MM.1S (cell line): ENCODE data around the gene SPAG7.
A peak's percentile ranks its signal among the peaks of the same experiment; 100 is the strongest.

Experiments used
- DNase-seq: peaks from one replicate; pipeline ENCODE4 v3.0.0-alpha.2; 2015
- H2AFZ ChIP-seq: fragments of 300-600 bp; sonication (generic); 2 replicates; pipeline ENCODE4 v1.6.0; 2016; ENCODE audit warnings: antibody characterized with exemption, low read length
- H3F3A ChIP-seq: fragments of 300-600 bp; sonication (generic); 2 replicates; pipeline ENCODE4 v1.6.1; 2016; ENCODE audit warnings: mild to moderate bottlenecking, antibody characterized with exemption, low read length, moderate library complexity, mixed read lengths; ENCODE audit not compliant: insufficient read depth
- H3K27ac ChIP-seq: fragments of 300-600 bp; sonication (generic); 2 replicates; pipeline ENCODE4 v1.5.1; 2016; ENCODE audit warnings: mild to moderate bottlenecking, low read length
- H3K27me3 ChIP-seq: fragments of 300-600 bp; sonication (generic); replicated peaks from 2 replicates; pipeline ENCODE4 v1.6.0; 2016; ENCODE audit warnings: low read length; ENCODE audit not compliant: insufficient read depth
- H3K36me3 ChIP-seq: fragments of 300-600 bp; sonication (generic); replicated peaks from 2 replicates; pipeline ENCODE4 v1.6.1; 2016; ENCODE audit warnings: mild to moderate bottlenecking, low read length, mixed read lengths; ENCODE audit not compliant: insufficient read depth
- H3K4me1 ChIP-seq: fragments of 300-600 bp; sonication (generic); 2 replicates; pipeline ENCODE4 v1.6.1; 2016; ENCODE audit warnings: low read length, mixed read lengths
- H3K4me2 ChIP-seq: fragments of 300-600 bp; sonication (generic); 2 replicates; pipeline ENCODE4 v1.6.0; 2016; ENCODE audit warnings: low read depth, low read length
- H3K4me3 ChIP-seq: fragments of 300-600 bp; sonication (generic); 2 replicates; pipeline ENCODE4 v1.5.1; 2016; ENCODE audit warnings: low read length, mixed read lengths
- H3K79me2 ChIP-seq: fragments of 300-600 bp; sonication (generic); 2 replicates; pipeline ENCODE4 v1.6.1; 2016; ENCODE audit warnings: mixed run types, low read length, mixed read lengths
- H3K9ac ChIP-seq: fragments of 300-600 bp; sonication (generic); 2 replicates; pipeline ENCODE4 v1.6.1; 2016; ENCODE audit warnings: low read length, mixed read lengths
- H3K9me2 ChIP-seq: fragments of 300-600 bp; sonication (generic); replicated peaks from 2 replicates; pipeline ENCODE4 v1.6.1; 2016; ENCODE audit warnings: mild to moderate bottlenecking, low read length, mixed read lengths; ENCODE audit not compliant: insufficient read depth
- H3K9me3 ChIP-seq: fragments of 300-600 bp; sonication (generic); replicated peaks from 2 replicates; pipeline ENCODE4 v1.6.1; 2016; ENCODE audit warnings: mild to moderate bottlenecking, low read length, mixed read lengths; ENCODE audit not compliant: insufficient read depth
- H4K20me1 ChIP-seq: fragments of 300-600 bp; sonication (generic); 2 replicates; pipeline ENCODE4 v1.6.1; 2016; ENCODE audit warnings: mild to moderate bottlenecking, low read length, moderate library complexity, mixed read lengths; ENCODE audit not compliant: insufficient read depth
- CTCF ChIP-seq: fragments of 300-600 bp; sonication (generic); IDR thresholded peaks from 2 replicates; pipeline ENCODE4 v1.5.1; 2016; ENCODE audit warnings: antibody characterized with exemption, low read length, mixed read lengths
- EZH2 ChIP-seq: fragments of 300-600 bp; sonication (generic); optimal IDR thresholded peaks from 2 replicates; pipeline ENCODE3; 2017; ENCODE audit warnings: low read depth, mild to moderate bottlenecking, antibody characterized with exemption, low read length, mixed read lengths
- EZH2phosphoT487 ChIP-seq: fragments of 300-600 bp; sonication (generic); IDR thresholded peaks from 2 replicates; pipeline ENCODE4 v1.6.1; 2018; ENCODE audit warnings: antibody characterized with exemption, low read length

The SPAG7 gene

GRCh38 chr17:4949321-4950074 is 18.1 kb downstream of the SPAG7 start:
- H3K36me3 ChIP-seq = no peaks in the 10 kb centered on the region
- H3K9ac ChIP-seq = peak overlapping the region; percentile 99
- peaks cover 34% of the 10 kb centered on the region for H3K4me1 ChIP-seq
- no peaks in the 10 kb centered on the region for H3K27me3 ChIP-seq
- DNase-seq = peak; percentile 97
- H3K4me2 ChIP-seq = peak overlapping the region; percentile 94
- peak overlapping the region; percentile 80 for H2AFZ ChIP-seq
- H3F3A ChIP-seq = peaks cover 52% of the 10 kb centered on the region
- TF ChIP-seq EZH2 = no peak
- no peak for TF ChIP-seq CTCF
- TF ChIP-seq EZH2phosphoT487 = no peak
- peak overlapping the region; percentile 99 for H3K4me3 ChIP-seq
- H4K20me1 ChIP-seq = peaks cover 24% of the 10 kb centered on the region
- H3K79me2 ChIP-seq = peaks cover 44% of the 10 kb centered on the region
- H3K27ac ChIP-seq = peak overlapping the region; percentile 100
- H3K9me3 ChIP-seq = no peaks in the 10 kb centered on the region
- no peaks in the 10 kb centered on the region for H3K9me2 ChIP-seq

GRCh38 chr17:4948931-4949320 is 18.7 kb downstream of the SPAG7 start:
- DNase-seq = peak; percentile 90
- Histone ChIP-seq H3K4me2 (peak overlapping the region; percentile 94), H3F3A (peaks cover 58% of the 10 kb centered on the region), H3K4me3 (peak overlapping the region; percentile 99), H2AFZ (peak overlapping the region; percentile 74), H3K9me3 (no peaks in the 10 kb centered on the region), H3K36me3 (no peaks in the 10 kb centered on the region), H3K4me1 (peaks cover 39% of the 10 kb centered on the region), H4K20me1 (peaks cover 28% of the 10 kb centered on the region), H3K9ac (peak overlapping the region; percentile 99), H3K27me3 (no peaks in the 10 kb centered on the region), H3K9me2 (no peaks in the 10 kb centered on the region), H3K27ac (peak overlapping the region; percentile 100), H3K79me2 (peaks cover 50% of the 10 kb centered on the region)
- TF ChIP-seq CTCF (no peak), EZH2phosphoT487 (no peak), EZH2 (no peak)

GRCh38 chr17:4948166-4948930 is 19.3 kb downstream of the SPAG7 start, which contains the start of gene PFN1:
Gene PFN1, minus strand, starts transcription at chr17:4948530. Its CDS starts 136 bp downstream, at chr17:4948394.
- H3K79me2 ChIP-seq = peaks cover 55% of the 10 kb centered on the region

More at GRCh38 chr17:4948166-4948930, 19.3 kb downstream of the SPAG7 start, which contains the start of gene PFN1:
- no peaks in the 10 kb centered on the region for H3K9me3 ChIP-seq
- DNase-seq = peak; percentile 89
- H2AFZ ChIP-seq = peak within 1 kb of the TSS; percentile 74
- peaks cover 28% of the 10 kb centered on the region for H4K20me1 ChIP-seq
- no peaks in the 10 kb centered on the region for H3K36me3 ChIP-seq
- H3K4me3 ChIP-seq = peak within 1 kb of the TSS; percentile 99
- H3K9me2 ChIP-seq = no peaks in the 10 kb centered on the region
- H3K4me2 ChIP-seq = peak within 1 kb of the TSS; percentile 94
- H3K27me3 ChIP-seq = no peaks in the 10 kb centered on the region
- peaks cover 40% of the 10 kb centered on the region for H3K4me1 ChIP-seq
- peak within 1 kb of the TSS; percentile 99 for H3K9ac ChIP-seq
- H3K27ac ChIP-seq = peak within 1 kb of the TSS; percentile 100
- peaks cover 63% of the 10 kb centered on the region for H3F3A ChIP-seq
- no peak for TF ChIP-seq CTCF
- TF ChIP-seq EZH2 = no peak
- no peak for TF ChIP-seq EZH2phosphoT487
